GM06990 (cell line): Measurements from ENCODE around the gene FILIP1.

Experiments used
- DNase-seq: peaks from one replicate; pipeline ENCODE4 v3.0.0-alpha.2; 2011; ENCODE audit not compliant: insufficient read length; ENCODE audit errors: extremely low read depth
- H3K27me3 ChIP-seq: replicated peaks from 2 replicates; pipeline ENCODE4 v1.6.0; 2011; ENCODE audit warnings: low read length; ENCODE audit not compliant: control insufficient read depth, insufficient read depth
- H3K36me3 ChIP-seq: 2 replicates; pipeline ENCODE4 v1.5.1; 2011; ENCODE audit warnings: low read length; ENCODE audit not compliant: control insufficient read depth, insufficient read depth
- H3K4me3 ChIP-seq: replicated peaks from 2 replicates; pipeline ENCODE4 v1.5.1; 2011; ENCODE audit warnings: low read depth, mild to moderate bottlenecking, control low read depth, low read length
- TF ChIP-seq, protein P1 (sequence below): IDR thresholded peaks from 2 replicates; pipeline ENCODE4 v1.5.1; 2011; ENCODE audit warnings: low read length, control low read depth, mild to moderate bottlenecking, inconsistent platforms; ENCODE audit not compliant: insufficient read depth, poor library complexity, severe bottlenecking

Gene FILIP1

DNA sequence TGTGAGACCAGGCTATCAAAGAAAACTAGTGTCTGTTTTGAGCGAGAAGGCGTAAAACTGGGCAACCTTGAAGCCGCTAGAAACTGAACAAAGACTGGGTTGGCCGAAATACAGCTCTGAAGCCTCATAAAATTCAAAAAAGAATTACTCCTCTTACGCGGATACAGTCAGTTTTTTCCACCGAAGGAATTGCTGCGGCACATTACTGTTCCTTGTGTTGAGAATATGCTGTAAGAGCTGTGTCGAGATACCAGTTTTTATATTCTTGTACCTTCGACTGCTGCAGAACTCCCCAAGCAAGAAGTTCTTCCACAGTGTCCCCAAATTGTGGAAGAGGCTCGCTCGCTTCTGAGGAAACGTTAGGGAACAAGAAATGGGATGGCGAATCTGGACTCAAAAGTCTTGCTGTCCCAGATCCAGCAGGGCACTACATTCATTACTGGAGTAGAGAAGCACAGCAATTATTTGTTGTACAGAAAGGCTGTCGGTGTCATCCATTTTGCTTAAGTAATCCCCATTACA is 249.5 kb downstream of the FILIP1 start:
- H3K27me3 ChIP-seq: no peaks in the 10 kb centered on the region
- peak overlapping the region; percentile 78 for H3K4me3 ChIP-seq
- DNase-seq: no peak
- H3K36me3 ChIP-seq: peaks cover under 1% of the 10 kb centered on the region
- TF ChIP-seq, protein P1, sequence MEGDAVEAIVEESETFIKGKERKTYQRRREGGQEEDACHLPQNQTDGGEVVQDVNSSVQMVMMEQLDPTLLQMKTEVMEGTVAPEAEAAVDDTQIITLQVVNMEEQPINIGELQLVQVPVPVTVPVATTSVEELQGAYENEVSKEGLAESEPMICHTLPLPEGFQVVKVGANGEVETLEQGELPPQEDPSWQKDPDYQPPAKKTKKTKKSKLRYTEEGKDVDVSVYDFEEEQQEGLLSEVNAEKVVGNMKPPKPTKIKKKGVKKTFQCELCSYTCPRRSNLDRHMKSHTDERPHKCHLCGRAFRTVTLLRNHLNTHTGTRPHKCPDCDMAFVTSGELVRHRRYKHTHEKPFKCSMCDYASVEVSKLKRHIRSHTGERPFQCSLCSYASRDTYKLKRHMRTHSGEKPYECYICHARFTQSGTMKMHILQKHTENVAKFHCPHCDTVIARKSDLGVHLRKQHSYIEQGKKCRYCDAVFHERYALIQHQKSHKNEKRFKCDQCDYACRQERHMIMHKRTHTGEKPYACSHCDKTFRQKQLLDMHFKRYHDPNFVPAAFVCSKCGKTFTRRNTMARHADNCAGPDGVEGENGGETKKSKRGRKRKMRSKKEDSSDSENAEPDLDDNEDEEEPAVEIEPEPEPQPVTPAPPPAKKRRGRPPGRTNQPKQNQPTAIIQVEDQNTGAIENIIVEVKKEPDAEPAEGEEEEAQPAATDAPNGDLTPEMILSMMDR: no peak

DNA sequence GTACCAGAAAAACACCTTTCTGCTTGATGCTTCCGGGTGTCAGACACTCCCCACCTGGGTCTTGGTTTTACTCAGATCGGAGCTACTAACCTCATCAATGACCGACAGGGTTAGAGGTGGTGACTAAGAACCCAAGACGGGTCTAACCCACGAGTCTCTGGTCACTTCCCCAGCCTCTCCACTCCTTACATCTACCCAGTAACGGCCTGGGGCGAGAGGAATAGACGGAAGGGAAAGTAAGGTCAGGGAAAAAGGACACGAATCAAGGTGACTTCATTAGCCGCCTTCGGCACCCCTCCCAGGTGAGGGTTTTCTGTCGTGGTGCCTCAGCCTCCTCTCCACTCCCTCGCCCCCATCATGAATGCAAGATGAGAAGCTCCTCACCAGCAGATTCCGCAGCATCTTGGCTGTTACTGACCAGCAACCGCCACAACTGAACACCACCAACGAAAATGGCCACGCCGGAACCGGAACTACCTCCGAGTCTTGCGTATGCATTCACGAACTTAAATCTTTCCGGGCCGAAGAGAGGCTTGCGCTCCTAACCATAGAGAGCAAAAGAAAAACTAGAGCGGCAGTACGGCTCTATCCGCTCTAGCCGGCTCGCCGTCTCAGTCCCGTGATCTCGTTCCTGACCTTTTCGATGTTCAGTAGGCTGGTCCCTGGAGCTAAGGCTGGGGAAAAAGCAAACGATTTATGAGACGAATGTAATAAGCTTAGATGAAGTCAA is 250.1 kb downstream of the FILIP1 start, which contains the start of gene COX7A2:
TSS of gene COX7A2 (minus strand) at position 469 of the 730 bp plus-strand sequence. CDS start at position 402, 67 bp downstream.
- Histone ChIP-seq H3K4me3 (peak within 1 kb of the TSS; percentile 78), H3K36me3 (peaks cover 5% of the 10 kb centered on the region), H3K27me3 (no peaks in the 10 kb centered on the region)
- TF ChIP-seq, protein P1: no peak
- peak; percentile 84 for DNase-seq
